ENCODE measurements around the gene PRKAR2A. TPM values are rescaled to one million over a fixed set of nuclear protein-coding genes. Genes with fewer than 3 reads are reported as not detected.

Gene PRKAR2A
- total and polyA plus RNA-seq, 2 donors (not counting 1 experiment from before 2014, with no cell fraction given) = 17.8 to 19.1 TPM

GRCh38 chr3:48858709-48859108 is 11.0 kb upstream of the PRKAR2A start:
- Histone ChIP-seq H3K4me1 (ENCODE audit: control insufficient read depth, extremely low read depth, insufficient read depth, low read length) (no peaks in the 10 kb centered on the region), H3K27ac (ENCODE audit: insufficient read depth, low read length) (no peak overlapping the region), H3K9me3 (ENCODE audit: control insufficient read depth, insufficient read depth, low read depth, low read length) (no peaks in the 10 kb centered on the region), H4K20me1 (ENCODE audit: control insufficient read depth, extremely low read depth, insufficient read depth, low read length) (no peaks in the 10 kb centered on the region), H3K36me3 (ENCODE audit: control insufficient read depth, insufficient read depth, low read length) (no peaks in the 10 kb centered on the region), H3K4me2 (ENCODE audit: extremely low read depth, insufficient read depth, low read length) (no peak overlapping the region), H3K79me2 (ENCODE audit: control insufficient read depth, insufficient read depth, low read length) (no peaks in the 10 kb centered on the region), H3K27me3 (ENCODE audit: control insufficient read depth, insufficient read depth, low read length) (no peaks in the 10 kb centered on the region), H3K9ac (ENCODE audit: insufficient read depth, low read length) (no peak overlapping the region), H2AFZ (ENCODE audit: low read length) (no peak overlapping the region), H3K4me3 (replicated peaks in 1 of 4; ENCODE audit: control extremely low read depth in 1 of 4, insufficient read depth in 1 of 4, low read depth in 3 of 4, low read length in 4 of 4) (no peak overlapping the region)
- DNase-seq (ENCODE audit: low read depth in 2 of 2) = no peak
- TF ChIP-seq EZH2 (IDR thresholded peaks at IDR 0.05; ENCODE audit: low read length, missing control alignments) = no peak
- TF ChIP-seq CTCF (conservative IDR thresholded peaks at IDR 0.05 in 1 of 2, IDR thresholded peaks at IDR 0.05 in 1 of 2; ENCODE audit: low read depth in 1 of 2, low read length in 2 of 2) = no peak

- no peaks in the 10 kb centered on the region for H3K79me2 ChIP-seq (ENCODE audit: control insufficient read depth, insufficient read depth, low read length)
- no peak overlapping the region for H3K27ac ChIP-seq (ENCODE audit: insufficient read depth, low read length)
- no peak overlapping the region for H3K9ac ChIP-seq (ENCODE audit: insufficient read depth, low read length)
- H3K27me3 ChIP-seq (ENCODE audit: control insufficient read depth, insufficient read depth, low read length) = no peaks in the 10 kb centered on the region
- TF ChIP-seq CTCF (conservative IDR thresholded peaks at IDR 0.05 in 1 of 2, IDR thresholded peaks at IDR 0.05 in 1 of 2; ENCODE audit: low read depth in 1 of 2, low read length in 2 of 2) (no peak), EZH2 (IDR thresholded peaks at IDR 0.05; ENCODE audit: low read length, missing control alignments) (no peak)
- no peaks in the 10 kb centered on the region for H3K36me3 ChIP-seq (ENCODE audit: control insufficient read depth, insufficient read depth, low read length)
- H3K9me3 ChIP-seq (ENCODE audit: control insufficient read depth, insufficient read depth, low read depth, low read length) = no peaks in the 10 kb centered on the region
- H2AFZ ChIP-seq (ENCODE audit: low read length) = no peak overlapping the region
- no peaks in the 10 kb centered on the region for H3K4me1 ChIP-seq (ENCODE audit: control insufficient read depth, extremely low read depth, insufficient read depth, low read length)
- no peak overlapping the region for H3K4me3 ChIP-seq (replicated peaks in 1 of 4; ENCODE audit: control extremely low read depth in 1 of 4, insufficient read depth in 1 of 4, low read depth in 3 of 4, low read length in 4 of 4)
- DNase-seq (ENCODE audit: low read depth in 2 of 2) = no peak
- no peak overlapping the region for H3K4me2 ChIP-seq (ENCODE audit: extremely low read depth, insufficient read depth, low read length)
- no peaks in the 10 kb centered on the region for H4K20me1 ChIP-seq (ENCODE audit: control insufficient read depth, extremely low read depth, insufficient read depth, low read length)
These were observed 10.0 kb upstream of the PRKAR2A start for GRCh38 chr3:48857641-48858040.

GRCh38 chr3:48856469-48856868 is 8.8 kb upstream of the PRKAR2A start:
- TF ChIP-seq CTCF (conservative IDR thresholded peaks at IDR 0.05 in 1 of 2, IDR thresholded peaks at IDR 0.05 in 1 of 2; ENCODE audit: low read depth in 1 of 2, low read length in 2 of 2) = no peak
- TF ChIP-seq EZH2 (IDR thresholded peaks at IDR 0.05; ENCODE audit: low read length, missing control alignments) = no peak
- Histone ChIP-seq H3K9me3 (ENCODE audit: control insufficient read depth, insufficient read depth, low read depth, low read length) (no peaks in the 10 kb centered on the region), H3K27me3 (ENCODE audit: control insufficient read depth, insufficient read depth, low read length) (no peaks in the 10 kb centered on the region), H3K4me3 (replicated peaks in 1 of 4; ENCODE audit: control extremely low read depth in 1 of 4, insufficient read depth in 1 of 4, low read depth in 3 of 4, low read length in 4 of 4) (no peak overlapping the region), H3K79me2 (ENCODE audit: control insufficient read depth, insufficient read depth, low read length) (no peaks in the 10 kb centered on the region), H4K20me1 (ENCODE audit: control insufficient read depth, extremely low read depth, insufficient read depth, low read length) (no peaks in the 10 kb centered on the region), H3K4me2 (ENCODE audit: extremely low read depth, insufficient read depth, low read length) (no peak overlapping the region), H3K9ac (ENCODE audit: insufficient read depth, low read length) (no peak overlapping the region), H3K4me1 (ENCODE audit: control insufficient read depth, extremely low read depth, insufficient read depth, low read length) (no peaks in the 10 kb centered on the region), H3K27ac (ENCODE audit: insufficient read depth, low read length) (no peak overlapping the region), H2AFZ (ENCODE audit: low read length) (no peak overlapping the region), H3K36me3 (ENCODE audit: control insufficient read depth, insufficient read depth, low read length) (no peaks in the 10 kb centered on the region)
- no peak for DNase-seq (ENCODE audit: low read depth in 2 of 2)
